ENCODE results near the gene CLIC3.

CLIC3 gene

GRCh38 chr9:136952321-136952850 lies 44.0 kb downstream of the CLIC3 start:
- TF ChIP-seq CTCF (IDR thresholded peaks at IDR 0.05; ENCODE audit: low read depth, low read length) = no peak
- DNase-seq (ENCODE audit: low read depth in 2 of 2) = no peak
- no peak overlapping the region for H3K4me3 ChIP-seq (replicated peaks in 1 of 2; ENCODE audit: low read depth in 2 of 2, low read length in 2 of 2)

- TF ChIP-seq CTCF (IDR thresholded peaks at IDR 0.05; ENCODE audit: low read depth, low read length) = no peak
- DNase-seq (ENCODE audit: low read depth in 2 of 2) = no peak
- no peak within 1 kb of the TSS for H3K4me3 ChIP-seq (replicated peaks in 1 of 2; ENCODE audit: low read depth in 2 of 2, low read length in 2 of 2)
Observed at GRCh38 chr9:136951541-136952320, 44.6 kb downstream of the CLIC3 start, which contains the start of gene LCN12. LCN12 (plus strand) TSS chr9:136952273; CDS start chr9:136952328, 55 bp downstream.

- TF ChIP-seq CTCF (IDR thresholded peaks at IDR 0.05; ENCODE audit: low read depth, low read length) = no peak
- no peak for DNase-seq (ENCODE audit: low read depth in 2 of 2)
- H3K4me3 ChIP-seq (replicated peaks in 1 of 2; ENCODE audit: low read depth in 2 of 2, low read length in 2 of 2) = no peak overlapping the region
Observed at GRCh38 chr9:136950656-136951276, 45.6 kb downstream of the CLIC3 start.

- peak overlapping the region; percentile 42 to 51 for H3K4me3 ChIP-seq (replicated peaks in 1 of 2; ENCODE audit: low read depth in 2 of 2, low read length in 2 of 2)
- TF ChIP-seq CTCF (IDR thresholded peaks at IDR 0.05; ENCODE audit: low read depth, low read length) = no peak
- DNase-seq (ENCODE audit: low read depth in 2 of 2) = peak; percentile 82 to 83
Observed at GRCh38 chr9:136949817-136950655, 46.3 kb downstream of the CLIC3 start.

GRCh38 chr9:136949239-136949816 lies 47.0 kb downstream of the CLIC3 start:
- peak overlapping the region; percentile 42 to 51 for H3K4me3 ChIP-seq (replicated peaks in 1 of 2; ENCODE audit: low read depth in 2 of 2, low read length in 2 of 2)
- TF ChIP-seq CTCF (IDR thresholded peaks at IDR 0.05; ENCODE audit: low read depth, low read length) = no peak
- no peak for DNase-seq (ENCODE audit: low read depth in 2 of 2)

GRCh38 chr9:136947955-136948510 lies 48.3 kb downstream of the CLIC3 start:
- peak; percentile 46 to 49 for DNase-seq (ENCODE audit: low read depth in 2 of 2)
- H3K4me3 ChIP-seq (replicated peaks in 1 of 2; ENCODE audit: low read depth in 2 of 2, low read length in 2 of 2) = no peak overlapping the region
- peak; percentile 44 for TF ChIP-seq CTCF (IDR thresholded peaks at IDR 0.05; ENCODE audit: low read depth, low read length)

Measured in cardiac fibroblast (primary cell).